Endometrial microvascular endothelial cells (primary cell): ENCODE measurements around the gene TNFRSF18. TPM values are rescaled to one million over a fixed set of nuclear protein-coding genes. Genes with fewer than 3 reads are reported as not detected.
"Not testable (repeated sequence)": the region's sequence is repeated elsewhere in the genome, so short reads cannot be mapped to it uniquely, and the experiment has no call there.

Source experiments
- in situ Hi-C: cut with HindIII; loops from 2 replicates; pipeline ENCODE4 v1.10.0; 2017; ENCODE audit warnings: low sequenced_read_pairs, low pct_unique_long_range_greater_than_20kb; ENCODE audit errors: inconsistent ontology term
- total RNA-seq: library from RNA; depleted of rRNA; stranded (reverse); fragments of >200 nt; gene quantifications from one replicate; pipeline ENCODE4 v1.2.3, GENCODE V29; 2015; ENCODE audit errors: inconsistent ontology term

Gene TNFRSF18
- total RNA-seq, 1 donor from 2014 or later = not detected

DNA sequence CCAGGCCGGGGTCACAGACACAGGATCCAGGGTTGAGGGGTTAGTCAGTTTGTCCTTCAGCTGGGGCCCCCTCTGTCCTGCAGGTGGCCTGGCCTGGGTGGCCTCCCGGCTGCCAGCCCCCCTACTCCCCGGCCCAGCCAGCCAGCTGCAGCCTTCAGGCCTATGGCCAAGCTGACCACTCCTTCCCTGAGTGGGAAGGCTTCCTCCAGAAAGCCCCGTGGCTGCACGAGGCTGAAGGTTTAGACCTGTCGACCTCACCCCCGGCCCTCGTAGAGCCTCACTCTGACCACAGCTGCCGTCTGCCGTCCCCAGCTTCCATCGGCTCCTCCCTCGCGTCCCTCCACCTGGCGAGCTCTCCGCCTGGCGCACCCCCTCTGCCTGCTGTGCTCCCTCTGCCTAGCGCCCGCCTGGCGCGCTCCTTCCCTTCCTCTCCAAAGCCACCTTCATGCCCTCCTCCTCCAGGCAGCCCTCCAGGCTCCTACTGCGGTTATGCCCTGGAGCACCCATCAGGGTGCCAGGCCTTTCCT lies 23.1 kb downstream of the TNFRSF18 start:
- in situ Hi-C loops = no loop called here

GRCh38 chr1:1182491-1183220 lies 23.7 kb downstream of the TNFRSF18 start:
- in situ Hi-C loops = no loop called here

DNA sequence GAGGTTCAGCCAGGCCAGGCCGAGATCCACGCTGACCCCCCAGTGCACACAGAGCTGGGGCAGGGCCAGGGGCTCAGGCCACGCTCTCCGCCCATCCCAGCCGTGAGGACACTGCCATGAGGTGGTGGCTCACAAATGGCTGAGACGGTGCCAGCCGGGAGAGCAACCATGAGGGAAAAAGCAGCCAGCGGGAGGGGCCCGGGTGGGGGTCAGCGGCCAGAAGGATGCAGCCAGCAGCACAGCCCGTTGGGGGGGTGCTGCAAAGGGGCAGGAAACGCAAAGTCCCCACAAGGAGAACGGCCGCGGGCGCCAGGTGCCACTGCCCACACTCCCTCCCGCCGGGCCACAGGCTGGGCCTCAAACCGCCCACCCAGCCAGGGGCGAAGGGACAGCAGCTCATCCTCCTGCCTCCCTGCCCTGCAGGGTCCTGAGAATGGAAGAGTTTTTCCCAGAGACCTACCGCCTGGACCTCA lies 24.4 kb downstream of the TNFRSF18 start:
- in situ Hi-C loops = no loop called here

DNA sequence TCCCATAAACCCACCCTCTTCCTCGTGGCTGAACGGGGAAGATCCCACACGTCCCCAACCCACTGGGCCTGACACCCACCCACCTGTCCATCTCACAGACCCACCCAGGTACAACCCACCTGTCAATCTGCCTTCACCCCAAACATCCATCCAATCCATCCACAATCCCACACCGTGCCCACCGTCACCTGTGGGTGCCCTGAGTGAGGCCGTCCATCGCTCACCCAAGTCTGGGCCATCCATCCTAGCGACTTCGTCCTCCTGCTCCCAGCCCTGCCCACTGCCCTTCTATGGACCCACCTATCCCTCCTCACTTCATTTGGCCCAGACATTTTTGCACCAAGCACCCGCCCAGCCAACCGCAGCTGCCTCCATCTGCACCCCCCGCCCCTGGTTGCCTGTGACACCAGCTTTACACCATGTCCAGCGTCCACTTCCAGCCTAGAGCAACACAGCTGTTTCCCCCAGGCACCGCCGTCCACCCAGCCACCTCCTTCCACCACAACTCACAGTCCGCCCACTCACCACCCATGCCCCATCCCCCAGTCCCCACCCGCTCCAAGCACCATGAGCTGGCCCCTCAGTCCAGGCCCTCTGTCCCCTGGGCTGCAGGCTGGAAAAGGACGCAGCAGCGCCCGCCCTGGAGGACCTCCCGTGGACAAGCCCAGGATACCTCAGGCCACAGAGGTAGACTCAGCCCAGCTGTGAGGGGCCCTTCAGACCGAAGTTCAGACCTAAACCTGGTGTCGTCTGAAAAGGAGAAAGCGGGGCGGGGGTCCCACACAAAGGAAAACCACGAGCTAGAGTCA lies 25.1 kb downstream of the TNFRSF18 start:
- in situ Hi-C loops = no loop called here

DNA sequence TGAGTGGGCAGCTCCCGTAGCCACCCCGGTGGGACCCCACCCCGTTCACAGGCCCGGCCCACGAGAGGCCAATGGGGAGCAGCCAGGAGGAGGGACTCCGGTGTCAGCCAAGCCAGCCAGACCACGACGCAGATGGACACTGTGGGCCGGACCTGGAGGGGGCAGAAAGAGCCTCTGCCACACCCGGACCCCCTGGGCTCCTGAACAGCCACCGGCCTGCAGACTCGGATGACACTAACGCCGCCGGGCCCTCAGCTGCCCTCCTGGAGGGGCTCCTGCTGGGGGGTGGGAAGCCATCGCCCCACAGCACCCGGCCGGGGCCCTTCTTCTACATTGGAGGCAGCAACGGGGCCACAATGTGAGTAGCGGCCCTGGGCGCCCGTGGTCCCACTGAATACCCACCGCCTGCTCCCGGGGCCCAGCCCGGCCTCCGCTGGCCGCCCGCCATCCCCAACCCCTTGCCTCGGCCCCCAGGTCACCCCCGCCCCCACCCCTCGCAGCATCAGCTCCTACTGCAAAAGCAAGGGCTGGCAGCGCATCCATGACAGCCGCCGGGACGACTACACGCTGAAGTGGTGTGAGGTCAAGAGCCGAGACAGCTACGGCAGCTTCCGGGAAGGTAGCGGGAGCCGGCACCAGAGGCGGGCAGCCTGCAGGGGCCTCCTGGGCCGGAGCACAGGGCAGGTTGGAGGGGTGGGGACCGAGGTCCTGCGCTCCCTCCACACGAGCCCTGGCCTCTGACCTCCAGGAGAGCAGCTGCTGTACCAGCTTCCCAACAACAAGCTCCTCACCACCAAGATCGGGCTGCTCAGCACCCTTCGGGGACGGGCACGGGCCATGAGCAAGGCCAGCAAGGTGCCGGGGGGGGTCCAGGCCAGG lies 26.2 kb downstream of the TNFRSF18 start:
- in situ Hi-C loops = no loop called here

DNA sequence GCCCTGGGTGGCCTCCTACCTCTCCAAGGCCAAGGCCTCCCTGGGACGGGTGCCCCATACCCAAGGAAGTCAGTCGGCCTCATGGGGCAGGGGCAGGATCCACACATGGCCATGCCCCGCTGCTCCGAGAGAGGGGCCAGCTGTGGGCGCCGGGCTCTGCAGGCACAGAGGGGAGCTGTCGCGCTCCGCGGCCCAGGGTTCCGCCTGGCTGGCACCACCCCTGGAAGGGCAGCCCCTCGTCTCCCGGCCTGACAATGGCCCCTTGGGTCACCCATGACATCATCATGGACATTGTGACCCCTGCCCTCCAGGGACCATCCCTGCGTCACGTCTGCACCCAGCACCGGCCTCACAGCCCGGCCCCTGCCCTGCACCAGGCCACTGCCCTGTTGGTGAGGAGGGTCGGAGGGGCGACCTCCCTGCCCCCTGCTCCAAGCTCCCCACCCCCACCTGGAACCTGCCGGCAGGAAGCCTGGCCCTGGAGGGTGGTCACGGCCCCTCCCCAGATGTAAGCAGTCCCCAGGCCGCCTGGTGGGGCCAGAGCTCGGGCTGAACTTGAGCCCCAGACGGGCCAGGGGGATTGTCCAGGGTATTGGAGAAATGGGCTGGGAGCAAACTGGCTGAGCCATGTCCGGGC lies 26.9 kb downstream of the TNFRSF18 start:
- in situ Hi-C loops = no loop called here

- in situ Hi-C loops = no loop called here
Observed at GRCh38 chr1:1178794-1179331, 27.5 kb downstream of the TNFRSF18 start.

DNA sequence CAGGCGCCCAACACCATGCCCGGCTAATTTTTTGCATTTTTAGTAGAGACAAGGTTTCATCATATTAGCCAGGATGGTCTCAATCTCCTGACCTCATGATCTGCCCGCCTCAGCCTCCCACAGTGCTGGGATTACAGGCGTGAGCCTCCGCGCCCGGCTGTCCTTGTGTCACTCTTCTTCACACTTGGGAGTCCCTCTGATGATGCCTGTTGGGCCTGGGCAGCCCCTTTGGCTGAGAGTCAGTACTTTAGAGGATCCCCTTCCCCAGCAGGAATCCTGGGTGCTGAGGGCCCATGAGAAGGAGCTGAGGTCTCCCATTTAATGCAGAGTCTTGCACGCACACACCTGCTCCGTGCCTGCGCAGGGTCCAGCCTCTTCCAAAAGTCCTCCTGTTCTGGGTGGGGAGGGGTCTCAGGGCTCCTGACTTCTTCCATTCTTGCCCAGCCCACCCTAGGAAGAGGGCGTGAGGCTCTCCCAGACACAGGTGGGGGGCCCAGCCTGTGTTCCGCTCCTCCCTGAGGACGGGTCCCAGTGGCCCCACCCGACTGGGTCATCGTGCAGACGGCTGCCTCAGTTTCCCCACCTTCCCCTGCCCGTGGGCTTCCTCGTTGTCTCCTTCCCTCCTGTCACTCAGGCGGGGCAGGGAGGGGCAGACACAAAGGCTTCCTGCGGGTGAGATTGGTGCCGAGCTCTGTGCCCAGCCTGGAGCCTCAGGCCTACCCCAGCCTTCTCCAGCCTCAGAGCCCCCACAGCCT lies 28.8 kb downstream of the TNFRSF18 start:
- in situ Hi-C loops = no loop called here

- in situ Hi-C loops = no loop called here
Observed at GRCh38 chr1:1176931-1177330, 29.5 kb downstream of the TNFRSF18 start.

GRCh38 chr1:1176063-1176761 lies 30.2 kb downstream of the TNFRSF18 start:
- in situ Hi-C loops = not testable (repeated sequence)

DNA sequence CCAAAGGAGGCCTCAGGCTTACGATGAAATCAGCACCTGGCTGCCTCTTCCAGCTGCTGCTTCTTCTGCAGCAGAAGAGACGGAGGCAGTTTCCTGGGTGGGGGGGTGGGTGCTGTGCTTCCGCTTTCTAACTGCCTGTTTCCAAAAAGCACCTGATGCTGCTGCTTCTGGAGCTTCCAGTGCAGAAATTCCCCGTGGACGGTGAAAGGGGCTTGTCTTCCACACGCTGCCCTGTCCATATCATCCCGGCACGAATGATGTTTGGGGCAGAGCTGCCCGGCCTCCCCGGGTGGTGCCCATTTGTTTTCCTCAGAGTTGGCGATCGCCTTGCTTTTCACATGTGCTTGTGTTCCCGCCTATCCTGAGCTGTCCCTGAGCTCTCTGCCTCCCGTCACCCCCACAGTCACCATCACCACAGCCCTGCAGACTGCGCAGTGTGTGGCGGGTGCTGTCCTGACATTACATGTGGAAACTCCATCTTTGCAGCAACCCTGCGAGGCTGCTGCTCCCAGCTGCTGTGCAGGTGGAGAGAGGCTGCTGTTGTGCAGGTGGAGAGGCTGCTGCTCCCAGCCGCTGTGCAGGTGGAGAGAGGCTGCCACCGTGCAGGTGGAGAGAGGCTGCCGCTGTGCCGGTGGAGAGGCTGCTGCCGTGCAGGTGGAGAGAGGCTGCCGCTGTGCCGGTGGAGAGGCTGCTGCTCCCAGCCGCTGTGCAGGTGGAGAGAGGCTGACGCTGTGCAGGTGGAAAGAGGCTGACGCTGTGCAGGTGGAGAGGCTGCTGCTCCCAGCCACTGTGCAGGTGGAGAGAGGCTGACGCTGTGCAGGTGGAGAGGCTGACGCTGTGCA lies 30.9 kb downstream of the TNFRSF18 start:
- in situ Hi-C loops = no loop called here

DNA sequence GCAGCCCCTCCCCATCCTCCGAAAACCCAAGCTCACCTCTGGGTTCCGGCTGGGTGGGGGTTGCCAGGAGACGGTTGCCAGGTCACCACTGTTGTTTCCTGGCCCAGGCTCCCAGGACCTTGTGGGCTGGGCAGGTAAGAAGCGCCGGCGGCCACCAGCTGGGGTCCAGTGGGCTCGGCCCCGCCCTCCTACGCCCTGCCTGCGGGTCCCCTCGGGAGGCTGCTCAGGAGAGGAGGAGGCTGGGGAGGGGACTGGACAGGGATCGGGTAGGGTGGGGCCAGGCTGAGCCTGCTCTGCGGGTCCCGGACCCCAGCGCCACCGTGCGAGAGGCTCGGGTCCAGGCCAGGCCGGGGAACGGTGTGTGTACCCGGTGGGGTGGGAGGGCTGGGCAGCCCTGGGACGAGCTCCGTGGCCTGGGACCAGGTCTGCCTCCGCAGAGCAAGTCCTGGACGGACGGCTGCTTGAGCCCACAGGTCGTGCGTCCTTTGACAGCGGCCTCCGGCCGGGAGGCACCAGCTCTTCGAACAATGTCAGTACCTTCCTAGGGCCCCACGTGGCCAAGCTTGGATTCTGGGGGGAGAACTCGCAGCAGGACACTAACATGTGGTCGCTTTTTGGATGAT lies 32.5 kb downstream of the TNFRSF18 start, which contains the start of gene TTLL10:
TTLL10 (plus strand) TSS at position 88 of the 623 bp plus-strand sequence. CDS start 5,336 bp downstream, outside the sequence.
- in situ Hi-C loops = no loop called here

GRCh38 chr1:1173061-1173792 lies 33.2 kb downstream of the TNFRSF18 start:
- in situ Hi-C loops = no loop called here

DNA sequence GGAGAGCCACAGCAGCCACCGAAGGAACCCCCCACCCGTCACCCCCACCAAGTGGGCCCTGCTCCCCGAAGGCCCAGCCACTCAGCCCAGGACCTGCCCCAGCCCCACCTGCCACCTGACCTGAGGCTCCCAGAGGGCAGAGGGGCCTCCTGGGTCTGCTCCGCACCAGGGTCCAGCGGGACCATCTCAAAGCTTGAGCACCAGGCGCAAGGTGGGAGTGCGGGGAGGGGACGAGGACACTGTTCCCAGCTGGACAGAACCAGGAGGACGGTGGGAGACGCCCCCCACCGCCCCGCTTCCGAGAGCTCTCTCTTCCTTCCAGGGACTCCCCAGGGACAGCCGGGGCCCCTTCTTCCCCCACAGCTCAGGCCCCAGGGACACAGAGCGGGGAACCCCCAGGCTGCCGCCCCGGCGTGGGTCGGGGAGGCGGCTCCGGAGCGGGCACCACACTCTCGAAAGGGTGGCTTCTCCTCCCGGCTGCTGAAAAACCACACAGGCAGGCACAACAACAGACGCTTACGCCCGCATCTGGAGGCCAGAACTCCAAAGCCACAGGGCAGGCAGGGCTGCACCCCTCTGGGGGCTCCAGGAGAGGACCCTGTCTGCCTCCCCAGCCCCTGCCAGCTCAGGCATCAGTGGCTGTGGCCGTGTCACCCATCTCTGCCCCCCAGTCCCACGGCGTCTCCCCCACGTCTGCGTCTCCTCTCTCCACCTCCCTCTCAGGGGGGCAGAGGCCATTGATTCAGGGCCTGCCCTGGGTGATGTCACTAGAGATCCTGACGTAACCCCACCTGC lies 34.6 kb downstream of the TNFRSF18 start:
- in situ Hi-C loops = no loop called here
